GM23248 (cell line): ENCODE measurements around the gene IL4R. TPM values are rescaled to one million over a fixed set of nuclear protein-coding genes. Genes with fewer than 3 reads are reported as not detected.

Source experiments
- DNase-seq: peaks from one replicate; pipeline ENCODE4 v3.0.0-alpha.2; 2015
- H2AFZ ChIP-seq: fragments of 200-600 bp; sonication (generic); 2 replicates; pipeline ENCODE4 v1.6.1; 2016; ENCODE audit warnings: antibody characterized with exemption
- H3F3A ChIP-seq: fragments of 200-600 bp; sonication (generic); 2 replicates; pipeline ENCODE4 v1.6.1; 2016; ENCODE audit warnings: mild to moderate bottlenecking, antibody characterized with exemption, mixed run types; ENCODE audit not compliant: insufficient read depth
- H3K27ac ChIP-seq: fragments of 200-600 bp; sonication (generic); 2 replicates; pipeline ENCODE4 v1.5.1; 2016; ENCODE audit warnings: mild to moderate bottlenecking
- H3K27me3 ChIP-seq: fragments of 200-600 bp; sonication (generic); replicated peaks from 2 replicates; pipeline ENCODE4 v1.6.1; 2016; ENCODE audit warnings: mild to moderate bottlenecking; ENCODE audit not compliant: insufficient read depth
- H3K36me3 ChIP-seq: fragments of 200-600 bp; sonication (generic); 2 replicates; pipeline ENCODE4 v1.6.1; 2016; ENCODE audit warnings: low read depth, mild to moderate bottlenecking
- H3K4me1 ChIP-seq: fragments of 200-600 bp; sonication (generic); 2 replicates; pipeline ENCODE4 v1.6.1; 2016; ENCODE audit warnings: mild to moderate bottlenecking; ENCODE audit not compliant: insufficient read depth
- H3K4me2 ChIP-seq: fragments of 200-600 bp; sonication (generic); one replicate; pipeline ENCODE4 v1.6.1; 2016; ENCODE audit warnings: mild to moderate bottlenecking; ENCODE audit not compliant: unreplicated experiment
- H3K4me3 ChIP-seq: fragments of 200-600 bp; sonication (generic); 2 replicates; pipeline ENCODE4 v1.5.1; 2016; ENCODE audit warnings: mild to moderate bottlenecking
- H3K79me2 ChIP-seq: fragments of 200-600 bp; sonication (generic); 2 replicates; pipeline ENCODE4 v1.6.1; 2016; ENCODE audit warnings: mild to moderate bottlenecking; ENCODE audit not compliant: insufficient read depth
- H3K9ac ChIP-seq: fragments of 200-600 bp; sonication (generic); 2 replicates; pipeline ENCODE4 v1.6.1; 2016; ENCODE audit warnings: mild to moderate bottlenecking
- H3K9me2 ChIP-seq: fragments of 200-600 bp; sonication (generic); 2 replicates; pipeline ENCODE4 v1.6.1; 2016; ENCODE audit warnings: mixed run types, mild to moderate bottlenecking, moderate library complexity; ENCODE audit not compliant: insufficient read depth
- H3K9me3 ChIP-seq: fragments of 200-600 bp; sonication (generic); one replicate; pipeline ENCODE4 v1.6.1; 2017; ENCODE audit warnings: low read depth
- H4K20me1 ChIP-seq: fragments of 200-600 bp; sonication (generic); 2 replicates; pipeline ENCODE4 v1.6.0; 2016; ENCODE audit not compliant: insufficient read depth
- EZH2 ChIP-seq: fragments of 200-600 bp; sonication (generic); IDR thresholded peaks from 2 replicates; pipeline ENCODE4 v1.6.1; 2018; ENCODE audit warnings: antibody characterized with exemption, mild to moderate bottlenecking; ENCODE audit not compliant: insufficient read depth, poor library complexity, severe bottlenecking
- EZH2phosphoT487 ChIP-seq: fragments of 200-600 bp; sonication (generic); IDR thresholded peaks from 2 replicates; pipeline ENCODE4 v1.6.1; 2018; ENCODE audit warnings: antibody characterized with exemption, moderate library complexity, mild to moderate bottlenecking, low read depth; ENCODE audit not compliant: insufficient read depth
- WGBS, 2 experiments: methylation state at CpG; one replicate each; pipeline ENCODE4 v1.1.6; 2015 to 2017; ENCODE audit warnings: low lambda C conversion rate in 2 of 2, low coverage in 1 of 2; ENCODE audit errors: missing lambda C conversion rate in 2 of 2; 5-methylcytosine and 5-hydroxymethylcytosine counted together
- in situ Hi-C: fragments of 300-500 bp; cut with MboI; formaldehyde crosslinking; loops from 2 replicates; pipeline ENCODE4 v1.15.0; 2020
- polyA plus RNA-seq: library from polyadenylated mRNA; unstranded; fragments of >200 nt; fragmentation: Nextera tagmentation; extraction: Ambion mirVana; gene quantifications from 2 replicates; pipeline ENCODE4 v1.2.1, GENCODE V29; 2016
- total RNA-seq: library from RNA; depleted of rRNA; stranded (reverse); fragments of >200 nt; shearing (Covaris generic); gene quantifications from 2 replicates; pipeline ENCODE4 v1.2.3, GENCODE V29; 2014

Gene IL4R
- total and polyA plus RNA-seq, 2 experiments from 2014 or later: 11.7 to 17.7 TPM

DNA sequence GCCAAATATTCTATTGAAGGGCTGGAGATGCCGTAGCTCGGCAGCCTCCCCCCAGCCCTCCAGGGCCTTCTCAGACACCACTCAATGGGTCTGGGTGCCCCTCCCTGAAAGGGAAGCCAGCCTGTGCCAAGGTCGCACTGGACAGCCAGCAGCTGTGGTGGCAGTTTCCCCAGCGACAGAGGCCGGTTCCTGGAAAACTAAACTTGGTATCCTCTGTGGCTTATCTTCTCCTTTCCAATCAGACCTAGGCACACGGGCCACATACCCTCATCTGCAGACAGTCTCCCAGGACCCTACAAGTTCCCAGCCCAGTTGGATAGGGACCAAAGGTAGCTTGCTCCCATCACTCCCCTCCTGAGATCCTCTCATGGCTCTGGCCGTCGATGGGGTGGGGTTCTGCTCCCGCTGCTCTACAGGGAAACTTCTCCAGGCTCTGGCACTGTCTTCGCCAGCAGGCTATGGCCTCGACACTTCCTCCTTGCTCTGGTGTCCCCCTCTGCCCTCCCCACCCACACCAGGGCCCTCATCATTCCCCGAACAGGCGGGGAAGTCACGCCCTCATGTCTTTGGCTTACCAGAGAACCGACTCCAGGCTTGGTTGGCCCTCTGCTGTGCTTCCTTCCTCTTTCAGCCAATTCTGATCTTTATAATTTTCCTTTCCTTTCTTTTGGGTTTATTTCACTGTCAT, 69.9 kb downstream of the IL4R start:
- Histone ChIP-seq H3F3A (no peaks in the 10 kb centered on the region), H4K20me1 (no peaks in the 10 kb centered on the region), H3K27ac (no peak overlapping the region), H3K4me1 (no peaks in the 10 kb centered on the region), H3K27me3 (no peaks in the 10 kb centered on the region; the same call in 1 of the 2 replicates), H3K9ac (no peak overlapping the region), H3K79me2 (no peaks in the 10 kb centered on the region), H3K9me2 (no peaks in the 10 kb centered on the region), H3K36me3 (no peaks in the 10 kb centered on the region), H2AFZ (no peak overlapping the region), H3K4me2 (no peak overlapping the region), H3K9me3 (no peaks in the 10 kb centered on the region), H3K4me3 (no peak overlapping the region)
- in situ Hi-C loops: no loop called here
- 69 to 77% methylated on average over 15 of the region's 15 CpGs for WGBS, 2 experiments
- DNase-seq: no peak
- TF ChIP-seq EZH2phosphoT487 (no peak), EZH2 (no peak)

DNA sequence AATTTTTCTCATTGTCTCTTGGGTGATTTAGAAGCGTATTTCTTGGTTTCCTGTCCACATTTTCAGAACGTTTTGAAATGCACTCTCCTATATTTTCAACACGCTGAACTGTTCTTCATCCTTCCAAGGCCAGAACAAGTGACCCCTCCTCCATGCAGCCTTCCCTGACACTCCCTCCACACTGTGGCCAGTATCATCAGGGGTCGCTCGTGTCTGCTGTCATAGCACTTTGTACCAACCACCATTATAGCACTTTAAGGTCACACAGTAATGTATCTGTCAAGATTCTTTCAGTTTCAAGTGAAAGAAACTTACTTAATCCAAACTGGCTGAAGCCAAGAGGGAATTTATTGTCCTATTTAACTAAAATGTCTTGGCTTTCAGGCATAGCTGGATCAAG, 70.7 kb downstream of the IL4R start:
- in situ Hi-C loops: no loop called here
- no peak for DNase-seq
- no peak overlapping the region for H3K4me2 ChIP-seq
- no peak overlapping the region for H3K9ac ChIP-seq
- no peaks in the 10 kb centered on the region for H3F3A ChIP-seq
- no peaks in the 10 kb centered on the region for H3K9me3 ChIP-seq
- H3K27ac ChIP-seq: no peak overlapping the region
- H3K36me3 ChIP-seq: no peaks in the 10 kb centered on the region
- no peaks in the 10 kb centered on the region for H3K9me2 ChIP-seq
- no peaks in the 10 kb centered on the region for H3K4me1 ChIP-seq
- 59 to 62% methylated on average over 5 of the region's 5 CpGs for WGBS, 2 experiments
- TF ChIP-seq EZH2: no peak
- TF ChIP-seq EZH2phosphoT487: no peak
- no peaks in the 10 kb centered on the region for H3K79me2 ChIP-seq
- H2AFZ ChIP-seq: no peak overlapping the region
- no peaks in the 10 kb centered on the region; the same call in 1 of the 2 replicates for H3K27me3 ChIP-seq
- no peak overlapping the region for H3K4me3 ChIP-seq
- H4K20me1 ChIP-seq: no peaks in the 10 kb centered on the region

DNA sequence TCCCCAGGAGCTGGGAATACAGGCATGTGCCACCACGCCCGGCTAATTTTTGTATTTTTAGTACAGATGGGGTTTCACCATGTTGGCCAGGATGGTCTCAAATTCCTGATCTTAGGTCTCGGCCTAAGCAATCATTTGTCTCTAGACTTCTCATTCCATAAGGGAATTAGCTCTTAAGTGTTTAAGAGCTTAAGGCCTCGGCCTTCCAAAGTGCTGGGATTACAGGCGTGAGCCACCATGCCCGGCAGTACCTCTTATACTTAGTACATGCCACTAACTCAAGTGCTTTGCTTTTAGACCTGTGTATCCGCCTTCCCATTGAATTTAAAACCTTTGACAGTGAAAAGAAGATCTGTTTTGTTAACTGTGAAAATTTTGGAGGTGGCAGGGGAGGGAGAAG, 71.6 kb downstream of the IL4R start:
- H3K9me2 ChIP-seq: no peaks in the 10 kb centered on the region
- no peak for TF ChIP-seq EZH2
- TF ChIP-seq EZH2phosphoT487: no peak
- no peak overlapping the region for H3K4me3 ChIP-seq
- no peak overlapping the region for H3K27ac ChIP-seq
- H3K9me3 ChIP-seq: no peaks in the 10 kb centered on the region
- no peaks in the 10 kb centered on the region for H4K20me1 ChIP-seq
- no peak overlapping the region for H2AFZ ChIP-seq
- no peaks in the 10 kb centered on the region for H3F3A ChIP-seq
- H3K36me3 ChIP-seq: no peaks in the 10 kb centered on the region
- in situ Hi-C loops: no loop called here
- H3K4me2 ChIP-seq: no peak overlapping the region
- no peaks in the 10 kb centered on the region for H3K4me1 ChIP-seq
- no peak for DNase-seq
- WGBS, 2 experiments: 78 to 79% methylated on average over 7 of the region's 7 CpGs
- no peak overlapping the region for H3K9ac ChIP-seq
- H3K27me3 ChIP-seq: no peaks in the 10 kb centered on the region; the same call in 1 of the 2 replicates
- no peaks in the 10 kb centered on the region for H3K79me2 ChIP-seq

- H3K9ac ChIP-seq: no peak overlapping the region
- no peaks in the 10 kb centered on the region for H4K20me1 ChIP-seq
- no peaks in the 10 kb centered on the region for H3K9me3 ChIP-seq
- H3K79me2 ChIP-seq: no peaks in the 10 kb centered on the region
- DNase-seq: no peak
- 57 to 60% methylated on average over 4 of the region's 4 CpGs for WGBS, 2 experiments
- no peaks in the 10 kb centered on the region for H3K4me1 ChIP-seq
- H3K4me2 ChIP-seq: no peak overlapping the region
- H3K27ac ChIP-seq: no peak overlapping the region
- no peak overlapping the region for H3K4me3 ChIP-seq
- TF ChIP-seq EZH2phosphoT487 (no peak), EZH2 (no peak)
- no peaks in the 10 kb centered on the region; the same call in 1 of the 2 replicates for H3K27me3 ChIP-seq
- H3K9me2 ChIP-seq: no peaks in the 10 kb centered on the region
- H3F3A ChIP-seq: no peaks in the 10 kb centered on the region
- H3K36me3 ChIP-seq: no peaks in the 10 kb centered on the region
- in situ Hi-C loops: no loop called here
- H2AFZ ChIP-seq: no peak overlapping the region
Observed at GRCh38 chr16:27386674-27387073, 72.9 kb downstream of the IL4R start.
